Gastroesophageal sphincter (tissue), 3 donors: ENCODE measurements around the gene KIF16B.

Experiments used
- EP300 ChIP-seq: sonication (generic); formaldehyde crosslinking; IDR thresholded peaks from one replicate; pipeline ENCODE4 v1.6.1; 2017; ENCODE audit warnings: antibody characterized with exemption, mild to moderate bottlenecking
- TF ChIP-seq, protein P1 (sequence below), 4 experiments: fragments of 200-600 bp in 2 of 4; fragments of 450-650 bp in 2 of 4; sonication (generic) in 1 of 4; IDR thresholded peaks; one replicate each; pipeline ENCODE4 v1.5.1; 2017 to 2019; ENCODE audit warnings: antibody characterized with exemption in 4 of 4, mild to moderate bottlenecking in 2 of 4, moderate library complexity in 2 of 4

- TF ChIP-seq, protein P1, sequence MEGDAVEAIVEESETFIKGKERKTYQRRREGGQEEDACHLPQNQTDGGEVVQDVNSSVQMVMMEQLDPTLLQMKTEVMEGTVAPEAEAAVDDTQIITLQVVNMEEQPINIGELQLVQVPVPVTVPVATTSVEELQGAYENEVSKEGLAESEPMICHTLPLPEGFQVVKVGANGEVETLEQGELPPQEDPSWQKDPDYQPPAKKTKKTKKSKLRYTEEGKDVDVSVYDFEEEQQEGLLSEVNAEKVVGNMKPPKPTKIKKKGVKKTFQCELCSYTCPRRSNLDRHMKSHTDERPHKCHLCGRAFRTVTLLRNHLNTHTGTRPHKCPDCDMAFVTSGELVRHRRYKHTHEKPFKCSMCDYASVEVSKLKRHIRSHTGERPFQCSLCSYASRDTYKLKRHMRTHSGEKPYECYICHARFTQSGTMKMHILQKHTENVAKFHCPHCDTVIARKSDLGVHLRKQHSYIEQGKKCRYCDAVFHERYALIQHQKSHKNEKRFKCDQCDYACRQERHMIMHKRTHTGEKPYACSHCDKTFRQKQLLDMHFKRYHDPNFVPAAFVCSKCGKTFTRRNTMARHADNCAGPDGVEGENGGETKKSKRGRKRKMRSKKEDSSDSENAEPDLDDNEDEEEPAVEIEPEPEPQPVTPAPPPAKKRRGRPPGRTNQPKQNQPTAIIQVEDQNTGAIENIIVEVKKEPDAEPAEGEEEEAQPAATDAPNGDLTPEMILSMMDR (IDR thresholded peaks at IDR 0.05), result no peak
- no peak for TF ChIP-seq EP300
Observed at GRCh38 chr20:16563066-16563806, 10.0 kb downstream of the KIF16B start.
